ENCODE measurements around the gene SPHKAP.

SPHKAP gene

DNA sequence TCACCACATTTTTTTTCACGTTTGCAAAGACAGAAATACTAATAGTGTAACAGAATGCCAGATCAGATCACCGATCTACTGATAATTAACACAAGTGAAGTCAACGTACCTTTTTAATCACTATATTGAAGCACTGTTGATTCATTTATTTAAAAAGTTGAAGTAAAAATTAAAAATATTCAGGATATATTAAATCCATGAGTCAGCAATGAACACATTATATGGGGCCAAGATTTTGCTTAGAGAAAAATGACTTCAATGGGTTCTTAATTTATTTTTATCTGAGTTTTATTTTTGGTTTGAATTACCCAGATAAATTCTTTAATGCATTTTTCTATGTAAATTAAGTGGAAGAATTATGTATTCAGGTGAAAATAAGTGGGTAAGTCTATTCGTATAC, 14.2 kb downstream of the SPHKAP start:
- no peaks in the 10 kb centered on the region for H3K4me1 ChIP-seq
- no peaks in the 10 kb centered on the region for H3K27me3 ChIP-seq
- no peak overlapping the region for H3K4me3 ChIP-seq (ENCODE audit: low read depth, low read length)
- no peaks in the 10 kb centered on the region for H3K9me3 ChIP-seq
- DNase-seq, result no peak
- TF ChIP-seq, protein P1, sequence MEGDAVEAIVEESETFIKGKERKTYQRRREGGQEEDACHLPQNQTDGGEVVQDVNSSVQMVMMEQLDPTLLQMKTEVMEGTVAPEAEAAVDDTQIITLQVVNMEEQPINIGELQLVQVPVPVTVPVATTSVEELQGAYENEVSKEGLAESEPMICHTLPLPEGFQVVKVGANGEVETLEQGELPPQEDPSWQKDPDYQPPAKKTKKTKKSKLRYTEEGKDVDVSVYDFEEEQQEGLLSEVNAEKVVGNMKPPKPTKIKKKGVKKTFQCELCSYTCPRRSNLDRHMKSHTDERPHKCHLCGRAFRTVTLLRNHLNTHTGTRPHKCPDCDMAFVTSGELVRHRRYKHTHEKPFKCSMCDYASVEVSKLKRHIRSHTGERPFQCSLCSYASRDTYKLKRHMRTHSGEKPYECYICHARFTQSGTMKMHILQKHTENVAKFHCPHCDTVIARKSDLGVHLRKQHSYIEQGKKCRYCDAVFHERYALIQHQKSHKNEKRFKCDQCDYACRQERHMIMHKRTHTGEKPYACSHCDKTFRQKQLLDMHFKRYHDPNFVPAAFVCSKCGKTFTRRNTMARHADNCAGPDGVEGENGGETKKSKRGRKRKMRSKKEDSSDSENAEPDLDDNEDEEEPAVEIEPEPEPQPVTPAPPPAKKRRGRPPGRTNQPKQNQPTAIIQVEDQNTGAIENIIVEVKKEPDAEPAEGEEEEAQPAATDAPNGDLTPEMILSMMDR (IDR thresholded peaks at IDR 0.05; ENCODE audit: low read depth, low read length), result no peak
- H3K36me3 ChIP-seq, result no peaks in the 10 kb centered on the region

DNA sequence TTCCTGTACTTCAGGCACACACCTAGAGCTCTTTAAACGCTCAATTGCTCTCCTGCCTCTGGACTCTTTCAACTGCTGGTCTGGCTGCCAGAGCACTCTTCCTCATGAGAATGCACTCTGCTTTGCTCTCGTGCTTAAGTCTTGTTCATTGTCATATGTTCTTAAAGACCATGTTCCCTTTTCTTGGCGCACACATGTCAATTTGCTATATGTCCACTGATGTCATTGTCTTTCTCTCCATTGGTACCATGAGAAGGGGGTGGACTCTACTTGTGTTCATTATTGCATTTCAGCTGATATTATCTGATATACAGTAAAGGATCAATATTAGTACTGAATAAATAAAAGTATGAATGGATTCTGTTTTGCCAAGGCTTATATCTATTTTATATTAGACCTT, 16.8 kb downstream of the SPHKAP start:
- no peaks in the 10 kb centered on the region for H3K9me3 ChIP-seq
- no peaks in the 10 kb centered on the region for H3K27me3 ChIP-seq
- H3K4me1 ChIP-seq, result no peaks in the 10 kb centered on the region
- no peak for DNase-seq
- H3K36me3 ChIP-seq, result no peaks in the 10 kb centered on the region
- no peak overlapping the region for H3K4me3 ChIP-seq (ENCODE audit: low read depth, low read length)
- TF ChIP-seq, protein P1 (IDR thresholded peaks at IDR 0.05; ENCODE audit: low read depth, low read length), result no peak

DNA sequence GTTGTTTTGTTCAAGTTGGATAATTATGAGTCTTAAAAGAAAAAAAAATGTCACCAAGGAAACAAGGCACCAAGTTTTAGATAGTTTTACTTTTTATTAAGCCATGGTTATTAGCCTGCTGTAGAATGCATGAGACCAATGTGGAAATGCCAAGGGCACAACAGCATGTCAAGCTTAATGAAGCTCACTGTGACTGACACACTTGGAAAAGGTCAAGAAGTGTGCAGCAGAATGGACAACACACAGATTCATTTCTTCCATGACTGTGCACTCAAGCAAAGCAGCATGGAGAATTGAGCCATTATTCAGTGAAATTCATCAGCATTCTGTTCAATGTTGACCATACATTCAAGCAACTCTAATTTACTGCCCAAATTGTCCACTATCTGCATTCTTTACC, 23.6 kb downstream of the SPHKAP start:
- no peaks in the 10 kb centered on the region for H3K9me3 ChIP-seq
- no peak for DNase-seq
- TF ChIP-seq, protein P1 (IDR thresholded peaks at IDR 0.05; ENCODE audit: low read depth, low read length), result no peak
- H3K36me3 ChIP-seq, result no peaks in the 10 kb centered on the region
- no peaks in the 10 kb centered on the region for H3K4me1 ChIP-seq
- H3K4me3 ChIP-seq (ENCODE audit: low read depth, low read length), result no peak overlapping the region
- H3K27me3 ChIP-seq, result no peaks in the 10 kb centered on the region

DNA sequence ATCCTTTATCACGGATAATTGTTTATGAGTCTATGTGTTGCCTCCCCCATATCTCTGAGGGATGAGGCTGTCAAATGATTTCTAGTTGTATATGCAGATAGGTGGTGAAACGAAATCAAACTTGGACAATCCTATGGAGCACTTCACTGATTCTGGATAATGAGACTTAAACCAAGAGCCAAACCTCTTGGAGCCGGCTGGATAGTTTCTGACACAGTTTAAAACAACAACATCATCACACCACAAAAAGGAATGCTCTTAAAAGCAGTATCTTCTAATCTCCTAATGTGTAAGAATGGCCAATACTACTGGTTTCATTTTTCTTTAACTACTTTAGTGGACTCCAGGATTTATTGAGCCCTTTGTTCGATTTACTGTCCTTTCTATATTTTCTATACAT, 36.5 kb downstream of the SPHKAP start:
- H3K27me3 ChIP-seq, result no peaks in the 10 kb centered on the region
- H3K36me3 ChIP-seq, result no peaks in the 10 kb centered on the region
- no peaks in the 10 kb centered on the region for H3K4me1 ChIP-seq
- no peak overlapping the region for H3K4me3 ChIP-seq (ENCODE audit: low read depth, low read length)
- no peak for DNase-seq
- TF ChIP-seq, protein P1 (IDR thresholded peaks at IDR 0.05; ENCODE audit: low read depth, low read length), result no peak
- H3K9me3 ChIP-seq, result no peaks in the 10 kb centered on the region

DNA sequence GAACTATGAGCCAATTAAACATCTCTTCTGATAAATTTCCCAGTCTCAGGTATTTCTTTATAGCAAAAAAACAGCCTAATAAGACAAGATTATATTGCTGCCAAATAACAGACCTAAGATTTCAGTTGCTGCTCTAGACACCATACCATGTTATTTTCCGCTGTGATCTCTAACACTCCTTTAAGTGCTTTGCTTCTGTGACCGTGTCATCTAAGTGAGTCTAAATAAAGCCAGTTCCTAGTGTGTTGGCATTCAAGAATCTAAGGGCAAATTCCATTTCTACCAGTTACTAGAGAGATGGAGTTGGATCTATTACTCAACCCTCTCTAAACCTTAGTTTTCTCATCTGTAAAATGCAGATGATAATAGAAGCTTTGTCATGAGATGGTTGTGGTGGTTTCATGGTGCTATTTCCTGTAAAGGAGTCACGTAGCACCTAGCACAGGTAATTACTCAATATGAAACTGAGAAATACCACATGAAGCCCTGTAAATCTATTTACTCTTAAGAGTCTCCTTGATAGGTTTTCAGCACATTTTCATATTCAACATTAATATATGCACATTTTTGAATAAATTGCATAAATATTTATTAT, 40.5 kb downstream of the SPHKAP start:
- no peak for DNase-seq
- no peaks in the 10 kb centered on the region for H3K27me3 ChIP-seq
- H3K9me3 ChIP-seq, result no peaks in the 10 kb centered on the region
- no peaks in the 10 kb centered on the region for H3K36me3 ChIP-seq
- no peak overlapping the region for H3K4me3 ChIP-seq (ENCODE audit: low read depth, low read length)
- TF ChIP-seq, protein P1 (IDR thresholded peaks at IDR 0.05; ENCODE audit: low read depth, low read length), result no peak
- H3K4me1 ChIP-seq, result no peaks in the 10 kb centered on the region

DNA sequence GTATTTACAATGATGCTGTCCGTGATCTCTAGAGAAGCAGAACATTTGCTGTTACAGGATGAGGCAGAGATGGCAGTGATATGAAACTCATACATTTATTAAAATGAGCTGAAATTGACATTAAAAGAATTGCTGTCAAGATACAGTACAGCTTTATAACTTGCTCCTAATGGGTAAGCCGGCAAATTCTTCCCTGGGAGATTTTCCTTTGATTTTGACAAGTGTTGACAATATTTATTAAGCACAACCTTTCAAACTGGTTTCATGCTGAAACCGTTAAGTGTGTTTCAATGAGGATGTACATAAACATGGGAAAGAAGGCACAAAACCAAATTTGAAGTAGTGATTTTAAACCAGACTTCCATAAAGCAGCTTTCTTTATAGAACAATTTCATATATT, 45.5 kb downstream of the SPHKAP start:
- Histone ChIP-seq H3K4me3 (ENCODE audit: low read depth, low read length) (no peak overlapping the region), H3K4me1 (no peaks in the 10 kb centered on the region), H3K36me3 (no peaks in the 10 kb centered on the region), H3K9me3 (no peaks in the 10 kb centered on the region), H3K27me3 (no peaks in the 10 kb centered on the region)
- TF ChIP-seq, protein P1 (IDR thresholded peaks at IDR 0.05; ENCODE audit: low read depth, low read length), result no peak
- no peak for DNase-seq

Measured in BE2C (cell line).